Neural progenitor cell (in vitro differentiated cells): Measurements from ENCODE around the gene WNT2B. TPM values are rescaled to one million over a fixed set of nuclear protein-coding genes. Genes with fewer than 3 reads are reported as not detected.
"Not testable (repeated sequence)": the region's sequence is repeated elsewhere in the genome, so short reads cannot be mapped to it uniquely, and the experiment has no call there.

ENCODE experiments used
- DNase-seq: peaks from one replicate; pipeline ENCODE4 v3.0.0-alpha.2; 2016; ENCODE audit warnings: low spot score
- H2AFZ ChIP-seq: fragments of 200-600 bp; sonication (generic); replicated peaks from 2 replicates; pipeline ENCODE4 v1.6.1; 2016; ENCODE audit warnings: antibody characterized with exemption
- H3F3A ChIP-seq: fragments of 200-600 bp; sonication (generic); 2 replicates; pipeline ENCODE4 v1.6.1; 2016; ENCODE audit warnings: antibody characterized with exemption, low read depth
- H3K27ac ChIP-seq: fragments of 200-600 bp; sonication (generic); 2 replicates; pipeline ENCODE4 v1.5.1; 2016; ENCODE audit warnings: mild to moderate bottlenecking
- H3K27me3 ChIP-seq: fragments of 200-600 bp; sonication (generic); 2 replicates; pipeline ENCODE4 v1.6.1; 2016; ENCODE audit warnings: mild to moderate bottlenecking, moderate library complexity
- H3K36me3 ChIP-seq: fragments of 200-600 bp; sonication (generic); 2 replicates; pipeline ENCODE4 v1.5.1; 2016
- H3K4me1 ChIP-seq: fragments of 200-600 bp; sonication (generic); 2 replicates; pipeline ENCODE4 v1.6.1; 2016; ENCODE audit warnings: mixed run types
- H3K4me2 ChIP-seq: fragments of 200-600 bp; sonication (generic); 2 replicates; pipeline ENCODE4 v1.6.1; 2016
- H3K4me3 ChIP-seq: fragments of 200-600 bp; sonication (generic); 2 replicates; pipeline ENCODE4 v1.5.1; 2016
- H3K79me2 ChIP-seq: fragments of 200-600 bp; sonication (generic); 2 replicates; pipeline ENCODE4 v1.6.1; 2016; ENCODE audit warnings: low read depth
- H3K9ac ChIP-seq: fragments of 200-600 bp; sonication (generic); 2 replicates; pipeline ENCODE4 v1.6.1; 2016
- H3K9me3 ChIP-seq: fragments of 200-600 bp; sonication (generic); 2 replicates; pipeline ENCODE4 v1.5.1; 2016; ENCODE audit warnings: low read depth
- H4K20me1 ChIP-seq: fragments of 200-600 bp; sonication (generic); 2 replicates; pipeline ENCODE4 v1.6.1; 2016; ENCODE audit warnings: low read depth
- H3K27ac Mint-ChIP-seq: 3 replicates; pipeline ENCODE4 v1.8.0; 2021; ENCODE audit warnings: mixed read lengths
- H3K27me3 Mint-ChIP-seq: 2 replicates; pipeline ENCODE4 v1.8.0; 2022; ENCODE audit warnings: low read depth, mild to moderate bottlenecking, inconsistent platforms, moderate library complexity, mixed read lengths; ENCODE audit not compliant: insufficient read depth
- H3K36me3 Mint-ChIP-seq: 3 replicates; pipeline ENCODE4 v1.8.0; 2021; ENCODE audit warnings: mixed read lengths
- H3K4me1 Mint-ChIP-seq: 3 replicates; pipeline ENCODE4 v1.8.0; 2021; ENCODE audit warnings: mixed read lengths
- H3K4me3 Mint-ChIP-seq: 3 replicates; pipeline ENCODE4 v1.8.0; 2021; ENCODE audit warnings: mild to moderate bottlenecking, moderate library complexity, mixed read lengths
- H3K9me3 Mint-ChIP-seq: 3 replicates; pipeline ENCODE4 v1.8.0; 2020; ENCODE audit warnings: mixed read lengths
- EZH2 ChIP-seq: fragments of 200-600 bp; sonication (generic); IDR thresholded peaks from 2 replicates; pipeline ENCODE4 v1.6.1; 2017; ENCODE audit warnings: antibody characterized with exemption, mild to moderate bottlenecking, moderate library complexity
- EZH2phosphoT487 ChIP-seq: fragments of 200-600 bp; sonication (generic); IDR thresholded peaks from 2 replicates; pipeline ENCODE4 v1.6.1; 2017; ENCODE audit warnings: antibody characterized with exemption
- total RNA-seq: library from RNA; depleted of rRNA; stranded (reverse); fragments of >200 nt; gene quantifications from 2 replicates; pipeline ENCODE4 v1.2.3, GENCODE V29; 2015; ENCODE audit warnings: low replicate concordance
- TF ChIP-seq, protein P1 (sequence below): fragments of 200-600 bp; sonication (generic); IDR thresholded peaks from 2 replicates; pipeline ENCODE4 v1.5.1; 2017; ENCODE audit warnings: antibody characterized with exemption, mild to moderate bottlenecking

Gene WNT2B
- total RNA-seq, 1 donor from 2014 or later = 1.6 TPM

DNA sequence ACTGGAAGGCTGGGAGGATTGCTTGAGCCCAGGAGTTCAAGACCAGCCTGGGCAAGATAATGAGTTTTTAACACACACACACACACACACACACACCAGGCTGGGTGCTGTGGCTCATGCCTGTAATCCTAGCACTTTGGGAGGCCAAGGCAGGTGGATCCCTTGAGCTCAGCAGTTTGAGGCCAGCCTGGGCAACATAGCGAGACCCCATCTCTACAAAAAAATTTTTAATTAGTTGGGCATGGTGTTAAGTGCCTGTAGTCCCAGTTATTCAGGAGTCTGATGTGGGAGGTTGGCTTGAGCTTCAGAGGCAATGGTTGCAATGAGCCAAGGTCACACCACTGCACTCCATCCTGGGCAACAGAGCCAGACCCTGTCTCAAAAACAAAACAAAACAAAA is 22.7 kb upstream of the WNT2B start:
- H3K27ac Mint-ChIP-seq, H3K4me3 ChIP-seq, H3K36me3 Mint-ChIP-seq, H2AFZ ChIP-seq, H3K4me2 ChIP-seq, DNase-seq, H3K9me3 ChIP-seq, H3K27ac ChIP-seq, H3K4me3 Mint-ChIP-seq, H4K20me1 ChIP-seq, H3K4me1 ChIP-seq, H3K27me3 Mint-ChIP-seq, H3K79me2 ChIP-seq, H3K4me1 Mint-ChIP-seq, H3K9ac ChIP-seq, H3K9me3 Mint-ChIP-seq, H3K27me3 ChIP-seq, H3F3A ChIP-seq, H3K36me3 ChIP-seq: not testable (repeated sequence)

DNA sequence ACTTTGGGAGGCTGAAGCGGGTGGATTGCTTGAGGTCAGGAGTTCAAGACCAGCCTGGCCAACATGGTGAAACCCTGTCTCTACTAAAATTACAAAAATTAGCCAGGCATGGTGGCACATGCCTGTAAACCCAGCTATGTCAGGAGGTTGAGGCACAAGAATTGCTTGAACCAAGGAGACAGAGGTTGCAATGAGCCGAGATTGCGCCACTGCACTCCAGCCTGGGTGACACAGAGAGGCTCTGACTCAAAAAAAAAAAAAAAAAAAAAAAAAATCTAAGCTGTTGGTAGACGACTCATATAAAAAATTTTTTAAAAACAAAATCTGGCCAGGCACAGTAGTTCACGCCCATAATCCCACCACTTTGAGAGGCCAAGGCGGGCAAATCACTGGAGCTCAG is 21.1 kb upstream of the WNT2B start:
- not testable (repeated sequence) for H3K36me3 ChIP-seq, H3K27me3 ChIP-seq, H3K36me3 Mint-ChIP-seq, H3K79me2 ChIP-seq, H3K4me2 ChIP-seq, H3K9ac ChIP-seq, H3K27ac ChIP-seq, H2AFZ ChIP-seq, H3K9me3 Mint-ChIP-seq, H3K9me3 ChIP-seq, H3K27me3 Mint-ChIP-seq, H3K4me1 ChIP-seq, H3F3A ChIP-seq, H3K4me1 Mint-ChIP-seq, DNase-seq, H3K4me3 ChIP-seq, H3K4me3 Mint-ChIP-seq, H3K27ac Mint-ChIP-seq, H4K20me1 ChIP-seq

DNA sequence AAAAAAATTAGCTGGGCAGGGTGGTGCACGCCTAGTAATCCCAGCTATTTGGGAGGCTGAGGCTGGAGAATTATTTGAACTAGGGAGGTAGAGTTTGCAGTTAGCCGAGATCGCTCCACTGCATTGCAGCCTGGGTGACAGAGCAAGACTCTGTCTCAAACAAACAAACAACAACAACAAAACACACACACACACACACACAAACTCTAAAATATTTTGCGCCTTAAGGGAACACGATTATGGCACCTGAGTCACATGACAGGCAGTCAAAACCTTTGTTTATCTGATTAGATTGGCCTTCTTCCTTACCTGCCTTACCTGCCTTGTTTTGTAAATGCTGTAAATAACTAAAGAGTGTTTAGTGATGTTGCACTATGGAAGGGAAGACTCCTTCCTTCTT is 20.6 kb upstream of the WNT2B start:
- TF ChIP-seq, protein P1, sequence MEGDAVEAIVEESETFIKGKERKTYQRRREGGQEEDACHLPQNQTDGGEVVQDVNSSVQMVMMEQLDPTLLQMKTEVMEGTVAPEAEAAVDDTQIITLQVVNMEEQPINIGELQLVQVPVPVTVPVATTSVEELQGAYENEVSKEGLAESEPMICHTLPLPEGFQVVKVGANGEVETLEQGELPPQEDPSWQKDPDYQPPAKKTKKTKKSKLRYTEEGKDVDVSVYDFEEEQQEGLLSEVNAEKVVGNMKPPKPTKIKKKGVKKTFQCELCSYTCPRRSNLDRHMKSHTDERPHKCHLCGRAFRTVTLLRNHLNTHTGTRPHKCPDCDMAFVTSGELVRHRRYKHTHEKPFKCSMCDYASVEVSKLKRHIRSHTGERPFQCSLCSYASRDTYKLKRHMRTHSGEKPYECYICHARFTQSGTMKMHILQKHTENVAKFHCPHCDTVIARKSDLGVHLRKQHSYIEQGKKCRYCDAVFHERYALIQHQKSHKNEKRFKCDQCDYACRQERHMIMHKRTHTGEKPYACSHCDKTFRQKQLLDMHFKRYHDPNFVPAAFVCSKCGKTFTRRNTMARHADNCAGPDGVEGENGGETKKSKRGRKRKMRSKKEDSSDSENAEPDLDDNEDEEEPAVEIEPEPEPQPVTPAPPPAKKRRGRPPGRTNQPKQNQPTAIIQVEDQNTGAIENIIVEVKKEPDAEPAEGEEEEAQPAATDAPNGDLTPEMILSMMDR = no peak
- no peak for TF ChIP-seq EZH2
- TF ChIP-seq EZH2phosphoT487 = no peak
- H3K9me3 ChIP-seq = no peaks in the 10 kb centered on the region
- H3K4me3 ChIP-seq = no peak overlapping the region
- H3K4me1 ChIP-seq = no peaks in the 10 kb centered on the region
- no peaks in the 10 kb centered on the region for H3F3A ChIP-seq
- no peak overlapping the region for H3K27ac ChIP-seq
- Mint-ChIP-seq H3K27ac (no peak overlapping the region), H3K4me1 (peaks cover 4% of the 10 kb centered on the region), H3K4me3 (no peak overlapping the region), H3K9me3 (no peaks in the 10 kb centered on the region), H3K36me3 (no peaks in the 10 kb centered on the region), H3K27me3 (no peaks in the 10 kb centered on the region)
- no peaks in the 10 kb centered on the region for H3K79me2 ChIP-seq
- no peaks in the 10 kb centered on the region for H3K36me3 ChIP-seq
- H3K4me2 ChIP-seq = no peak overlapping the region
- H3K9ac ChIP-seq = no peak overlapping the region
- H3K27me3 ChIP-seq = peaks cover 1% of the 10 kb centered on the region
- no peaks in the 10 kb centered on the region for H4K20me1 ChIP-seq
- DNase-seq = no peak
- no peak overlapping the region for H2AFZ ChIP-seq

DNA sequence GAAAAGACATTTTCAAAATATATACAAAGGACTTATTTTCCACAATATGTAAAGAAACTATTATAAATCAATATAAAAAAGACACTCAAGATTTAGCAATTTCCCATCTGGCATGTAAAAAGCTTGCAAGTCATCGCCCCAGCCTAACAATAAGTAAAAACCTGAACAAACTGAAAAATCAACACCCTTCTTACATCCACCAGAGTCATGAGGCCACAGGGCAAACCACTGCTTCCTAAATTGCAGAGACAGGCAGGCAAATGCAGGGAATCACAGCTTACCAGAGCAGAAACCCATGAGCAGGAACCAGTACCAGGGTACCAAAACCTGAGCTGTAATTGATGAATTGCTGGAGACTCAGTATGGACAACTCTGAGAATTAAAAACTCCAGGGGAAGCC is 16.7 kb upstream of the WNT2B start:
- Histone ChIP-seq H3K79me2 (no peaks in the 10 kb centered on the region), H2AFZ (no peak overlapping the region), H3K9ac (no peak overlapping the region), H3K4me3 (no peak overlapping the region), H3K36me3 (no peaks in the 10 kb centered on the region), H3K27me3 (peaks cover 10% of the 10 kb centered on the region), H3K27ac (no peak overlapping the region), H4K20me1 (no peaks in the 10 kb centered on the region), H3K4me1 (no peaks in the 10 kb centered on the region), H3K4me2 (no peak overlapping the region), H3K9me3 (no peaks in the 10 kb centered on the region), H3F3A (no peaks in the 10 kb centered on the region)
- TF ChIP-seq EZH2 = no peak
- TF ChIP-seq, protein P1 = no peak
- TF ChIP-seq EZH2phosphoT487 = no peak
- H3K4me1 Mint-ChIP-seq = peaks cover 6% of the 10 kb centered on the region
- no peaks in the 10 kb centered on the region for H3K36me3 Mint-ChIP-seq
- H3K27ac Mint-ChIP-seq = no peak overlapping the region
- peaks cover 3% of the 10 kb centered on the region for H3K9me3 Mint-ChIP-seq
- DNase-seq = no peak
- no peaks in the 10 kb centered on the region for H3K27me3 Mint-ChIP-seq
- H3K4me3 Mint-ChIP-seq = no peak overlapping the region
